Skeletal muscle tissue (tissue), 4 donors: ENCODE results near the gene ZRANB1. TPM values are rescaled to one million over a fixed set of nuclear protein-coding genes. Genes with fewer than 3 reads are reported as not detected.

ENCODE experiments used
- H3K27ac ChIP-seq: one replicate; pipeline ENCODE4 v1.7.0; 2013; ENCODE audit warnings: mild to moderate bottlenecking, low read depth, low read length, inconsistent platforms
- H3K27me3 ChIP-seq, 3 donors: one replicate each; pipeline ENCODE4 v1.7.0; 2013; ENCODE audit warnings: low read length in 3 of 3; ENCODE audit not compliant: control insufficient read depth in 3 of 3, insufficient read depth in 3 of 3
- H3K36me3 ChIP-seq, 3 donors: one replicate each; pipeline ENCODE4 v1.7.0; 2013; ENCODE audit warnings: low read length in 3 of 3; ENCODE audit not compliant: control insufficient read depth in 3 of 3, insufficient read depth in 3 of 3
- H3K4me1 ChIP-seq, 3 donors: one replicate each; pipeline ENCODE4 v1.7.0; 2013; ENCODE audit warnings: low read length in 3 of 3, mild to moderate bottlenecking in 3 of 3; ENCODE audit not compliant: control insufficient read depth in 3 of 3, insufficient read depth in 3 of 3
- H3K4me3 ChIP-seq, 3 donors: one replicate each; pipeline ENCODE4 v1.7.0; 2013; ENCODE audit warnings: low read length in 3 of 3
- H3K9ac ChIP-seq, 3 donors: one replicate each; pipeline ENCODE4 v1.7.0; 2013; ENCODE audit warnings: low read length in 3 of 3, mild to moderate bottlenecking in 3 of 3, moderate library complexity in 2 of 3, low read depth in 1 of 3
- H3K9me3 ChIP-seq, 3 donors: one replicate each; pipeline ENCODE4 v1.7.0; 2013; ENCODE audit warnings: low read length in 3 of 3; ENCODE audit not compliant: control insufficient read depth in 3 of 3
- total RNA-seq: library from RNA; depleted of rRNA; stranded (reverse); fragments of >200 nt; gene quantifications from one replicate; pipeline ENCODE4 v1.2.3, GENCODE V29; 2014
- donor health status: Osteomylitis.

Gene ZRANB1
- total RNA-seq, 1 donor from 2014 or later = 36.5 TPM

- Histone ChIP-seq H3K4me3 (no peak overlapping the region), H3K27me3 (no peaks in the 10 kb centered on the region), H3K36me3 (no peaks in the 10 kb centered on the region), H3K9ac (no peak overlapping the region), H3K9me3 (no peaks in the 10 kb centered on the region), H3K27ac (no peak overlapping the region), H3K4me1 (peaks cover 17 to 22% (median 17%) of the 10 kb centered on the region in 3 donors)
These were observed 14.8 kb downstream of the ZRANB1 start for GRCh38 chr10:124956764-124957163.

GRCh38 chr10:124957404-124957947, 15.6 kb downstream of the ZRANB1 start:
- Histone ChIP-seq H3K9ac (no peak overlapping the region), H3K4me3 (no peak overlapping the region), H3K4me1 (peaks cover 17 to 22% (median 17%) of the 10 kb centered on the region in 3 donors), H3K27me3 (no peaks in the 10 kb centered on the region), H3K27ac (no peak overlapping the region), H3K9me3 (no peaks in the 10 kb centered on the region), H3K36me3 (no peaks in the 10 kb centered on the region)

GRCh38 chr10:124959564-124959963, 17.6 kb downstream of the ZRANB1 start:
- Histone ChIP-seq H3K4me3 (no peak overlapping the region), H3K9me3 (no peaks in the 10 kb centered on the region), H3K9ac (no peak overlapping the region), H3K4me1 (peaks cover 14 to 22% (median 17%) of the 10 kb centered on the region in 3 donors), H3K27me3 (no peaks in the 10 kb centered on the region), H3K36me3 (no peaks in the 10 kb centered on the region), H3K27ac (no peak overlapping the region)

- Histone ChIP-seq H3K27ac (no peak overlapping the region), H3K4me3 (no peak overlapping the region), H3K4me1 (peaks cover 8 to 19% (median 13%) of the 10 kb centered on the region in 3 donors), H3K9me3 (no peaks in the 10 kb centered on the region), H3K9ac (no peak overlapping the region), H3K27me3 (no peaks in the 10 kb centered on the region), H3K36me3 (no peaks in the 10 kb centered on the region)
These were observed 19.3 kb downstream of the ZRANB1 start for GRCh38 chr10:124961248-124961570.

- Histone ChIP-seq H3K4me3 (no peak overlapping the region), H3K36me3 (peaks cover 5 to 9% (median 6%) of the 10 kb centered on the region in 3 donors), H3K27ac (no peak overlapping the region), H3K4me1 (peaks cover 5 to 15% (median 7%) of the 10 kb centered on the region in 3 donors), H3K9ac (no peak overlapping the region), H3K9me3 (no peaks in the 10 kb centered on the region), H3K27me3 (no peaks in the 10 kb centered on the region)
These were observed 20.5 kb downstream of the ZRANB1 start for GRCh38 chr10:124962421-124962820.

- Histone ChIP-seq H3K27ac (no peak overlapping the region), H3K9ac (no peak overlapping the region), H3K36me3 (peaks cover 6 to 18% (median 7%) of the 10 kb centered on the region in 3 donors), H3K9me3 (no peaks in the 10 kb centered on the region), H3K27me3 (no peaks in the 10 kb centered on the region), H3K4me3 (no peak overlapping the region), H3K4me1 (peaks cover 5 to 23% (median 7%) of the 10 kb centered on the region in 3 donors)
These were observed 22.2 kb downstream of the ZRANB1 start for GRCh38 chr10:124963866-124964720.

GRCh38 chr10:124966008-124966407, 24.1 kb downstream of the ZRANB1 start:
- Histone ChIP-seq H3K9ac (no peak overlapping the region), H3K27me3 (no peaks in the 10 kb centered on the region), H3K4me1 (peaks cover 12 to 32% (median 13%) of the 10 kb centered on the region in 3 donors), H3K4me3 (no peak overlapping the region), H3K9me3 (no peaks in the 10 kb centered on the region), H3K27ac (no peak overlapping the region), H3K36me3 (peaks cover 6 to 20% (median 7%) of the 10 kb centered on the region in 3 donors)

GRCh38 chr10:124967255-124967654, 25.3 kb downstream of the ZRANB1 start:
- Histone ChIP-seq H3K27me3 (no peaks in the 10 kb centered on the region), H3K36me3 (peaks cover 6 to 20% (median 7%) of the 10 kb centered on the region in 3 donors), H3K27ac (no peak overlapping the region), H3K9ac (peak overlapping the region in 1 of 3 donors; percentile 15), H3K9me3 (no peaks in the 10 kb centered on the region), H3K4me1 (peaks cover 18 to 40% (median 19%) of the 10 kb centered on the region in 3 donors), H3K4me3 (no peak overlapping the region)

- peaks cover 13 to 33% (median 17%) of the 10 kb centered on the region in 3 donors for H3K4me1 ChIP-seq
- peaks cover 13 to 28% (median 21%) of the 10 kb centered on the region in 3 donors for H3K36me3 ChIP-seq
- H3K9ac ChIP-seq = peak overlapping the region in 1 of 3 donors; percentile 18
- no peaks in the 10 kb centered on the region for H3K9me3 ChIP-seq
- no peak overlapping the region for H3K4me3 ChIP-seq
- H3K27me3 ChIP-seq = no peaks in the 10 kb centered on the region
- peak overlapping the region; percentile 29 for H3K27ac ChIP-seq
These were observed 29.4 kb downstream of the ZRANB1 start for GRCh38 chr10:124971276-124971675.

- peaks cover 7 to 17% (median 14%) of the 10 kb centered on the region in 3 donors for H3K36me3 ChIP-seq
- no peak overlapping the region for H3K9ac ChIP-seq
- peaks cover 12 to 27% (median 13%) of the 10 kb centered on the region in 3 donors for H3K4me1 ChIP-seq
These were observed 30.7 kb downstream of the ZRANB1 start for GRCh38 chr10:124972637-124973036.

More at GRCh38 chr10:124972637-124973036, 30.7 kb downstream of the ZRANB1 start:
- Histone ChIP-seq H3K9me3 (no peaks in the 10 kb centered on the region), H3K4me3 (no peak overlapping the region), H3K27me3 (no peaks in the 10 kb centered on the region), H3K27ac (no peak overlapping the region)
